ENCODE data around the gene COG7.
"Not testable (repeated sequence)": the region's sequence is repeated elsewhere in the genome, so short reads cannot be mapped to it uniquely, and the experiment has no call there.

- TF ChIP-seq CTCF (IDR thresholded peaks at IDR 0.05; ENCODE audit: low read depth, low read length); EZH2phosphoT487 (IDR thresholded peaks at IDR 0.05; ENCODE audit: low read depth): not testable (repeated sequence)
Observed at GRCh38 chr16:23366341-23366740, 86.6 kb downstream of the COG7 start.
